Heart left ventricle (tissue), 13 donors: ENCODE measurements around the gene FAM24A.

Experiments
- CTCF ChIP-seq, 12 donors: fragments of 200-600 bp; sonication (generic) in 4 of 12; IDR thresholded peaks; one replicate each; pipeline versions ENCODE4 v1.5.0 to v1.8.0; 2018 to 2022; ENCODE audit warnings: antibody characterized with exemption in 12 of 12, mild to moderate bottlenecking in 5 of 12
- POLR2A ChIP-seq, 2 donors: fragments of 450-650 bp; IDR thresholded peaks; one replicate each; pipeline ENCODE4 v1.6.1; 2017; ENCODE audit warnings: antibody characterized with exemption in 2 of 2, mild to moderate bottlenecking in 2 of 2, moderate library complexity in 2 of 2
- donor health status: ischemic (EF 13 %, LVEDD 7.1; RV severe dilation, severe dysfunction).
- donor health status: DM: no; HTN: yes; CAD: no.
- donor health status: DM: no; HTN: no; CAD: no.
- donor health status: ischemic (EF 25% LVEDD 6.9; RV normal size, moderate dysfunction).
- donor health status: ischemic (EF 25% LVEDD 5.7; RV mildly dilated, moderate dysfunction).
- donor health status: ischemic (EF 35%, LVEDD 5.7; RV mildly dilated, moderate dysfunction).
- donor health status: nonischemic (EF 11% LVEDD 7.7; RV severe dilation, severe dysfunction).
- donor health status: DM: yes; HTN: yes; CAD: no.
- donor health status: PGD.
- donor health status: ischemic (EF 29% LVEDD 5.4; RV normal size, mild dysfunction).
- donor health status: nonischemic (EF 23%, LVEDD 6.1; RV moderate dilation, normal function).

DNA sequence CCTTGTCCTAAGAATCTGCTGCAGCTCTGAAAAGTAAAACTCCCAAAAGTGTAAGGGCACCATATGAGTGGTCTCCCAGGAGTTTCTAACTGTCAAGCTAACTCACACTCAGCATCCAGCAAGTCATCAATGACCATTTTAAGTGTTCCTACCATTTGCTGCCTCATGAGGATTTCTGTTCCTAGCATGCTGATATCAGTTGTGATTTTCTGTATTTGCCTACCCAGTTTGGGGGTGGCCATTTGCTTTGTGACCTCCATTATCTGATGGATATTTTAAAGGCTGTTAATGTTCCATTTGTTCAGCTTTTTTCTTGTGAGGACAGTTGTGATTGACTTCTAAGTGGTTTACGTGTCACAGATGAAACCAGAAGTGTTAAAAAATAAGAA lies 33.9 kb upstream of the FAM24A start:
- no peak for TF ChIP-seq CTCF (IDR thresholded peaks at IDR 0.05)
- no peak for TF ChIP-seq POLR2A (IDR thresholded peaks at IDR 0.05)
